Heart left ventricle (tissue), 13 donors: ENCODE data around the gene DNHD1.

ENCODE experiments used
- CTCF ChIP-seq, 12 donors: fragments of 200-600 bp; sonication (generic) in 4 of 12; IDR thresholded peaks; one replicate each; pipeline versions ENCODE4 v1.5.0 to v1.8.0; 2018 to 2022; ENCODE audit warnings: antibody characterized with exemption in 12 of 12, mild to moderate bottlenecking in 5 of 12
- POLR2A ChIP-seq, 2 donors: fragments of 450-650 bp; IDR thresholded peaks; one replicate each; pipeline ENCODE4 v1.6.1; 2017; ENCODE audit warnings: antibody characterized with exemption in 2 of 2, mild to moderate bottlenecking in 2 of 2, moderate library complexity in 2 of 2
- donor health status: ischemic (EF 13 %, LVEDD 7.1; RV severe dilation, severe dysfunction).
- donor health status: DM: no; HTN: yes; CAD: no.
- donor health status: DM: no; HTN: no; CAD: no.
- donor health status: ischemic (EF 25% LVEDD 6.9; RV normal size, moderate dysfunction).
- donor health status: ischemic (EF 25% LVEDD 5.7; RV mildly dilated, moderate dysfunction).
- donor health status: ischemic (EF 35%, LVEDD 5.7; RV mildly dilated, moderate dysfunction).
- donor health status: nonischemic (EF 11% LVEDD 7.7; RV severe dilation, severe dysfunction).
- donor health status: DM: yes; HTN: yes; CAD: no.
- donor health status: PGD.
- donor health status: ischemic (EF 29% LVEDD 5.4; RV normal size, mild dysfunction).
- donor health status: nonischemic (EF 23%, LVEDD 6.1; RV moderate dilation, normal function).

GRCh38 chr11:6458352-6459098 is 38.6 kb upstream of the DNHD1 start:
- TF ChIP-seq CTCF (IDR thresholded peaks at IDR 0.05) = no peak
- TF ChIP-seq POLR2A (IDR thresholded peaks at IDR 0.05) = no peak
